Activated gamma-delta T cell treated with anti-CD3 and anti-CD28 coated beads, Interleukin-2, amount 50 U/mL, for 16 hours (primary cell): ENCODE data around the gene ARF1.

Experiments
- DNase-seq: peaks from one replicate; pipeline ENCODE4 v3.0.0-alpha.2; 2020; ENCODE audit warnings: low read depth

Gene ARF1

GRCh38 chr1:228082214-228082917 lies at the start of gene ARF1:
Gene ARF1 (plus strand): TSS chr1:228082708. CDS start chr1:228097115, 14,407 bp downstream.
- peak; percentile 88 for DNase-seq

GRCh38 chr1:228033376-228033775 lies 49.1 kb upstream of the ARF1 start:
- no peak for DNase-seq

- no peak for DNase-seq
Observed at GRCh38 chr1:228034954-228035837, 47.3 kb upstream of the ARF1 start.

GRCh38 chr1:228035844-228036243 lies 46.7 kb upstream of the ARF1 start:
- DNase-seq = no peak

- DNase-seq = no peak
Observed at GRCh38 chr1:228036701-228037231, 45.7 kb upstream of the ARF1 start.

- DNase-seq = peak; percentile 7
Observed at GRCh38 chr1:228037401-228038386, 44.8 kb upstream of the ARF1 start.

- DNase-seq = no peak
Observed at GRCh38 chr1:228038387-228039005, 44.0 kb upstream of the ARF1 start.

- no peak for DNase-seq
Observed at GRCh38 chr1:228039006-228039903, 43.3 kb upstream of the ARF1 start.

GRCh38 chr1:228039986-228040385 lies 42.5 kb upstream of the ARF1 start:
- DNase-seq = no peak

- no peak for DNase-seq
Observed at GRCh38 chr1:228041316-228041715, 41.2 kb upstream of the ARF1 start.

GRCh38 chr1:228042508-228042907 lies 40.0 kb upstream of the ARF1 start:
- DNase-seq = no peak

GRCh38 chr1:228043281-228043848 lies 39.1 kb upstream of the ARF1 start:
- no peak for DNase-seq

GRCh38 chr1:228044961-228045360 lies 37.5 kb upstream of the ARF1 start:
- no peak for DNase-seq

GRCh38 chr1:228045405-228045804 lies 37.1 kb upstream of the ARF1 start:
- DNase-seq = no peak

- no peak for DNase-seq
Observed at GRCh38 chr1:228045871-228046270, 36.6 kb upstream of the ARF1 start.

GRCh38 chr1:228046421-228047182 lies 35.9 kb upstream of the ARF1 start:
- DNase-seq = no peak

- no peak for DNase-seq
Observed at GRCh38 chr1:228047183-228047466, 35.4 kb upstream of the ARF1 start.

GRCh38 chr1:228048120-228048519 lies 34.4 kb upstream of the ARF1 start:
- DNase-seq = no peak

- no peak for DNase-seq
Observed at GRCh38 chr1:228048659-228049298, 33.7 kb upstream of the ARF1 start.
